Measurements from ENCODE around the gene PFN3. TPM values are rescaled to one million over a fixed set of nuclear protein-coding genes. Genes with fewer than 3 reads are reported as not detected.

PFN3 gene
- total and polyA plus RNA-seq, 2 experiments from 2014 or later: 1.9 to 2.0 TPM

- Mint-ChIP-seq H3K9me3 (no peaks in the 10 kb centered on the region; the same call in 2 of the 3 replicates), H3K27me3 (ENCODE audit: insufficient read depth, low read depth, poor library complexity) (peaks cover 21% of the 10 kb centered on the region), H3K27ac (peak overlapping the region; percentile 22; the same call in 1 of the 2 replicates), H3K36me3 (ENCODE audit: low read depth) (peaks cover 10% of the 10 kb centered on the region; the same call in 2 of the 3 replicates), H3K4me1 (peaks cover 24% of the 10 kb centered on the region), H3K4me3 (peak overlapping the region; percentile 21; the same call in 2 of the 3 replicates)
- Histone ChIP-seq H2AFZ (no peak overlapping the region), H4K20me1 (replicated peaks; ENCODE audit: insufficient read depth) (peaks cover 13% of the 10 kb centered on the region), H3K9me2 (ENCODE audit: insufficient read depth) (no peaks in the 10 kb centered on the region), H3K27ac (ENCODE audit: low read depth) (no peak overlapping the region), H3K79me2 (replicated peaks; ENCODE audit: insufficient read depth) (peaks cover 21% of the 10 kb centered on the region), H3K4me1 (ENCODE audit: insufficient read depth) (peaks cover 20% of the 10 kb centered on the region), H3F3A (replicated peaks; ENCODE audit: low read depth) (peaks cover 16% of the 10 kb centered on the region), H3K4me3 (no peak overlapping the region), H3K27me3 (ENCODE audit: insufficient read depth) (no peaks in the 10 kb centered on the region), H3K4me2 (no peak overlapping the region), H3K36me3 (ENCODE audit: insufficient read depth) (no peaks in the 10 kb centered on the region; the same call in 1 of the 2 replicates)
- TF ChIP-seq CREB1 (CRISPR knock-in tag; IDR thresholded peaks at IDR 0.05; ENCODE audit: low read depth) (no peak), JUNB (IDR thresholded peaks at IDR 0.05; ENCODE audit: unreplicated experiment) (no peak), NANOG (IDR thresholded peaks at IDR 0.05; ENCODE audit: borderline replicate concordance) (no peak), REST (IDR thresholded peaks at IDR 0.05; ENCODE audit: unreplicated experiment) (no peak), ZNF114 (CRISPR knock-in tag; IDR thresholded peaks at IDR 0.05) (no peak), EZH2 (IDR thresholded peaks at IDR 0.05; ENCODE audit: low read depth, unreplicated experiment) (no peak), STAT1 (IDR thresholded peaks at IDR 0.05; ENCODE audit: unreplicated experiment) (no peak), ETS1 (IDR thresholded peaks at IDR 0.05) (no peak), ZNF462 (CRISPR knock-in tag; IDR thresholded peaks at IDR 0.05) (no peak)
- ATAC-seq: no peak
- no peak for DNase-seq (ENCODE audit: low spot score)
These were observed 28.2 kb upstream of the PFN3 start for GRCh38 chr5:177428574-177429217.

Measured in GM23338 (cell line).